Ureter (tissue), 1 donor: ENCODE data around the gene SUGCT. TPM values are rescaled to one million over a fixed set of nuclear protein-coding genes. Genes with fewer than 3 reads are reported as not detected.
"Not testable (repeated sequence)": the region's sequence is repeated elsewhere in the genome, so short reads cannot be mapped to it uniquely, and the experiment has no call there.

Source experiments
- DNase-seq: peaks from one replicate; pipeline ENCODE4 v3.0.0-alpha.2; 2020; ENCODE audit warnings: low spot score
- total RNA-seq: library from RNA; stranded (reverse); gene quantifications from one replicate; pipeline ENCODE4 v1.2.4, GENCODE V29; 2023
- donor health status: DM: yes; HTN: yes; CAD: no.

Gene SUGCT
- total RNA-seq, 1 donor from 2014 or later, result 3.1 TPM

- DNase-seq, result no peak
Measured at GRCh38 chr7:40402661-40403060, 267.9 kb downstream of the SUGCT start.

GRCh38 chr7:40403703-40404476 is 269.1 kb downstream of the SUGCT start:
- no peak for DNase-seq

GRCh38 chr7:40405991-40406390 is 271.2 kb downstream of the SUGCT start:
- no peak for DNase-seq

DNA sequence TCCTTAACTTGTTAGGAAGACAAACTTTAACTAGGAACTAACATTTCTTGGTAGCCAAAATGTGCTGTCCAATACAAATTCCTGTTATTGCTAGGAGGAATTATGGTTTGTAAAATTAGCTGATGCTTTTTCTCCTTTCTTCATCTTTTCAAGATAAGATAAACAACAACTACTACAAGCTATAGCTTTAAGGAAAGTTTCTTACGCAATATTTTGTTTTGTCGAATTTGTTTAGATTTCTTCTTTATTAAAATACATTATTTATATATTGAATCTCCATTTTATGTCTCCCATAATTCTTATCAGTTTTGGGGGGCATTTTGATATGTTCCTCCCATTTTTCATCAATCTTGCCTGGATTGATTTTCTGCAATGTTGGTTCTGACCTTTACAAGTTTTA is 277.5 kb downstream of the SUGCT start:
- no peak for DNase-seq

DNA sequence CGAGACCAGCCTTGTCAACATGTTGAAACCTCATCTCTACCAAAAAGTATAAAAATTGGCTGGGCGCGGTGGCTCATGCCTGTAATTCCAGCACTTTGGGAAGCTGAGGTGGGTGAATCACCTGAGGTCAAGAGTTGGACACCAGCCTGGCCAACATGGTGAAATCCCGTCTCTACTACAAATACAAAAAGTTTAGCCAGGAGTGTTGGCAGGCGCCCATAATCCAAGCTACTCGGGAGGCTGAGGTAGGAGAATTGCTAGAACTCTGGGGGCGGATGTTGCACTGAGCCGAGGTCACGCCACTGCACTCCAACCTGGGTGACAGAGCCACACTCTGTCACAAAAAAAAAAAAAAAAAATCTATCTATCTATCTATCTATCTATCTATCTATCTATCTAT is 279.9 kb downstream of the SUGCT start:
- not testable (repeated sequence) for DNase-seq

DNA sequence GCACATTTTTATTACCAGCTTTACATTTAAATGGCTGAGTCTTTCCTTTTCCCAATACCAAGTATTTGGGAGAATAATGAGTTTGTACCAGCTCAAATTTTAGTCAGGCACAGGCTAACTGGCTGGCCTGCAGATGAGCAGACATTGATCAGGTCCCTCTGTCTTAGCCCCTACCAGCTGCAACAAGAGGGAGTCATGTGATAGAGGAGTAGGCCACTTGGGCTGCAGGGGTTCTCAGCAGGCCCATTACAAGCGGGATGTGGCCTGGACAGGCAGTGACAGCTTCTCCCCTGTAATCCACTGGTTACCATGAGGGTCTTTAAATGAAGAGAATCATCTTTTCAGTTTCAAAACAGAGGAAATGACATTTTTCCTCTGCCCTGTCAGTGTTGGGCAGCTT is 283.6 kb downstream of the SUGCT start:
- DNase-seq, result no peak

DNA sequence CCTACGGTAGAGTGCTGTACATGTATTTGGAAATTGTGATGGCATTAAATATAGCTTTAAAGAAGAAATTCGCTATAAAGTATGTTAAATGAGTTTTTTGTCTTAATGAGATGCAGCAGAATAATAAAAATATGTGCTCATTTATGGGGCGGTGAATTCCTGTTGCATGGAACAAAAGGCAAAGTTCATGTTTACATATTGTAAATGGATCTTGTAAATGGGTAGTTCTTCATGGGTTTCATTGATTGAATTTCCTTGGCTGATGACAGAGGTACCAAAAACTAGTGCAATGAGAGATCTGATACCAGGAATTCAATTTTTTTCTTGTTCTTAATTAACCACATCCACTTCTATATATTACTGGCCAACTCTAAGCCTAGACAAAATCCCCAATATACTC is 284.2 kb downstream of the SUGCT start:
- no peak for DNase-seq

- DNase-seq, result no peak
Measured at GRCh38 chr7:40419806-40420205, 285.0 kb downstream of the SUGCT start.

DNA sequence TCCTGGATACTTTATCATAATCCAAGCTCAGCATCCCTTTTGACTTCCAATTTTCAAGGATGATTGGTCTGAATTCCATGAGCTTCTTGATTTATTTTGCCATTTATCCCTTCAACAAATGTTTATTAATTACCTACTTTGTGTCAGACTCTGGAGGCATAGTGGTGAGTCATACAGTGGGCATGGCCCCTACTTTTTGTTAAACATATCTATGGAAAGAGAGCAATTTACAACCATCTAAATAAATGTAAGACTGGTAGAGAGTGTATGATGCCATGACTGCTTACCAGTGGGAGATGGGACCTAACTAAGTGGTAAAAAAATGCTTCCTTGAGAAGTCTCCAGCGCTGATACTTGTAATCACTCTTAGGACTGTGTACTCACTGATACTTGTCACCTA is 286.6 kb downstream of the SUGCT start:
- no peak for DNase-seq

DNA sequence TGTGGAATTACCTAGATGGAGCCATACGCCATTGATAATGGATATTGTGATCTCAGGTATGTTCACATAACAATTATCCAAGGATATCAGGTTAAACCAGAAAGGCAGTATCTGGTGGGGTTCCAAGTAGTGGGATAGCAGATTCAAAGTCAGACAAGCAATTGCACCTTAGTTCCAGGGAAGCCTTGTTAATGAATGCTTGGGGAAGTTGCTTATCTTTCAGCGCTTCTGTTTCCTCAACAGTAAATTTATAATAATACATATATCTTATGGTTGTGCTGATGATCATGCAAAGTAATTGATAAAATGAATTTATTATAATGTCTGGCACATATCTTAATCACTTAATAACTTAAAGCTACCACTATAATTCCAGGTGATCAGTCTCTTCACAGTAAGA is 290.9 kb downstream of the SUGCT start:
- DNase-seq, result no peak

GRCh38 chr7:40428421-40428820 is 293.6 kb downstream of the SUGCT start:
- no peak for DNase-seq

- no peak for DNase-seq
Measured at GRCh38 chr7:40429826-40430225, 295.0 kb downstream of the SUGCT start.

DNA sequence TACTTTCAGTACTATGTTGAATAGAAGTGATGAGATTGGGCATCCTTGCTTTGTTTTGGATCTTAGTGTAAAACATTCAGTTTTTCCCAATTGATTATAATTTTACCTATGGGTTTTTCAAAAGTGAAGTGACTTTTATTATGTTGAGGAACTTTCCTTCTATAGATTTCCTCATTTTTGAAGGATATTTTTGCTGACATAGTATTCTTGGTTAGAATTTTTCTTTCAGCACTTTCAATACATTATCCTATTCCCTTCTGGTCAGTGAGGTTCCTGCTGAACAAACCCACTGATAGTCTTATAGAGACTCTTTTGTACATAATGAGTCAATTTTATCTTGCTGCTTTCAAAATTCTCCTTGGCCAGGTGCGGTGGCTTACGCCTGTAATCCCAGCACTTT is 297.2 kb downstream of the SUGCT start:
- no peak for DNase-seq

DNA sequence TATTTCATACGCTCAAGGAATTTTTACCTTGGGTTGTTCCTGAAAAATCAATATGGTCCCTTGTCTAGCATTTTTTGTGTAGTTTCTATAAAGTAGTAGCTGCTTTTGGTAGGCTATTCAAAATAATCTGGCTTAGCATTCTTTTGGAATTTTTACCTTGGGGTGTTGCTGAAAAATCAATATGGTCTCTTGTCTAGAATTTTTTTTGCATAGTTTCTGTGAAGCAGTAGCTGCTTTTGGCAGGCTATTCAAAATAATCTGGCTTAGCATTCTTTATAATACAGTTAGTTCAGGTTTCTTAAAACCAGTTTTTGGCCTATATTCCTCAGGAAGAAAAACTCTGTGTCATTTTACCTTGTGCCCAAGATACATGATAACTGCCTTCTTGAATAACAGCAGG is 301.9 kb downstream of the SUGCT start:
- DNase-seq, result no peak

- no peak for DNase-seq
Measured at GRCh38 chr7:40437498-40437897, 302.7 kb downstream of the SUGCT start.

DNA sequence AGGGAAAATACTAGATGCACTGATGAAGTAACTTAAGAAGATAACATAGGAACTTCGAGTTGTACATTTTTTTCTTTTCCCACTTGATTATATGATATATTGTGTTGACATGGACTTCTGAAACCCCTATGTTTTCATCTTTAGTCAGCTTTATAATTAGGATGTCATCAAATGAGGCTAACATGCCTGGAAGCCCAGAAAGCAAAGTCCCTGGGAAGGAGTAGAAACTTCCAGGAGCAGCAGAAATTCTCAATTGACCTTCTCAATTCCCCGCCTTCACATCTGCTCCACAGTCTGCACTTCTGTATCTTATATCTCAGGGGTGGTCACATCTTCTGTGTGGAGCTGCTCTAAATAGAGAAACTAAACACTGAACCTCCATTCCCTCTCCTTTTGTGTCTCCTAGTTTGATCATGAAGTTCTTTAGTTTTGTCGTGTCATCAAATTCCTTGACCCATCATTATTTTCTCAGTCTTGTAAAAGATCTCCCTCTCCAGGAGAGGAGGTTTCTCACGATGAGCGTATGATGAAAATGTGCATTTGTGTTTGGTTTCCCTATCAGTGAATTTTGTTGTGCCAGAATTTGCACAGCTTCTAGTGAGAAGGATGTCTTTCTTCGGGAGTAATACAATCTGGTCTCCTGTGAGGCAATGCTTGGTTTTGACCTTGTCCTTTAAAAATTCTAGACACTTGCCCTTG is 303.3 kb downstream of the SUGCT start:
- no peak for DNase-seq

DNA sequence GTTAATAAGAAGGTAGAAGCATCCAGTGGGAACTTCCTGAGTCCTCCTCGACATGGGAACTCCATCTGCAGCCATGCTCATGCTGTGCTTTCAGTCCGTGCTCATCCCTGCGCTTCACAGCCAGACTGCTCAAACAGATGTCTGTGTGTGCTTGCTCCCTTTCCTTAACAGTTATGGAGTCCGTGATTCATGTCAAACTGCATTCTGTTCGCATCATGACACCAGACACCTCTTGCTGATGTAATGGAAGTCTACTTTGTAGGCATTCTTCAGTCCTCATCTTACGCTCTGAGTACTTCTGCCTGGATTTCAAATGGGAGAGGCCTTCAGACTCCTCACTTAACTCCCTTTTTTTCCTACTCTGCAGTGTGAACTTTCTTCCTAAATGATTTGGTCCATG is 304.9 kb downstream of the SUGCT start:
- DNase-seq, result no peak

DNA sequence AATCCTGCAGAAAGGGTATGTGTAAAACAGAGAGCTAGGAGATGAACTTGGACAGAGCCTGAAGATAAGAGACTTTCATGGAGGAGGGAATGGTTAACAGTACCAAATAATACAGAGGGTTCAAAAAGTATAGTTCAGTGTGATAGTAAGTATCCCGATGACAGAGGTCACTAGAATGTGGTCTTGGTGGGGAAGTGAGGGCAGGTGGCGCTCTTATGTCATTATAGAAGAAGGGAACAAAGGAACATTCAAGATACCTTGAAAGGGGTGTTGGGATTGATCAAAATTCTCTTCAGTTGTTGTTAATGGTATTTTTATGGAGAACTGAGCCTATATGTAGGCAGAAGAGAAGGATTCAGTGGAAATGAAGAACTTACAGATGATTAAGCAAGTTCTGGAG is 312.5 kb downstream of the SUGCT start:
- no peak for DNase-seq

- no peak for DNase-seq
Measured at GRCh38 chr7:40455485-40455884, 320.7 kb downstream of the SUGCT start.

DNA sequence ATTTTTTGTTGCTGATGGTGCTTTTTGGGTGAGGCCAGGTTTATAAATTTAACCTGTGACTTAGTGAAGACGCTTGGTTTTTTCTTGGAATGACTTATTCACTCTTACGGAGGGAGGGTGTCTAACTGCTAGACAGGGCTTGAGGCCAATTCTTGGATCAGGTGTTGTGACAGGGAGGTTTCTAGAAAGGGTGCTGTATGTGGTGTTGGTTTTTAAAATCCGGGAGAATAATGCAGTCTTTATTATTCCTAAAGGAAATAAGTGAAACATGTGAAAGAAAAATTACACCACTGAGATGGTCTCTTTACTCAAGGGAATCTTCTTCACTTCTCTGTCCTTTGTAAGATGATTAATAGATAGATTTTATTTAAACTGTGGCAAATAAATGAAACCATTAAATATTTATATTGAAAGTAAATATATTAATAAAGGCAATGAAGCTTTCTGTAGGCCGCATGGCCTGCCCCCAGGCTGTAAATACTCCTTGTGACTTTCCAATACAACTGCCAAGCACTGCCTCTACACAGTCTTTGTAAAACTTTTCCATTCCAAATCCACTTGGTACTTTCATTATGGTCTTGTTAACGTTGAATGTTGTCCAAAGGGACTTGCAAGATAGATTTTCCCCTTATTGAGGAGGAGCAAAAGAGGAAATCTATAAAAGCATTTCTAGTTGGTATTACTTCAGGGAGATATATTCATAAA is 323.1 kb downstream of the SUGCT start:
- no peak for DNase-seq

GRCh38 chr7:40463446-40463845 is 328.6 kb downstream of the SUGCT start:
- DNase-seq, result no peak

- DNase-seq, result no peak
Measured at GRCh38 chr7:40468891-40469864, 334.4 kb downstream of the SUGCT start.
